ENCODE measurements around the gene PPP1R2C.

PPP1R2C gene

DNA sequence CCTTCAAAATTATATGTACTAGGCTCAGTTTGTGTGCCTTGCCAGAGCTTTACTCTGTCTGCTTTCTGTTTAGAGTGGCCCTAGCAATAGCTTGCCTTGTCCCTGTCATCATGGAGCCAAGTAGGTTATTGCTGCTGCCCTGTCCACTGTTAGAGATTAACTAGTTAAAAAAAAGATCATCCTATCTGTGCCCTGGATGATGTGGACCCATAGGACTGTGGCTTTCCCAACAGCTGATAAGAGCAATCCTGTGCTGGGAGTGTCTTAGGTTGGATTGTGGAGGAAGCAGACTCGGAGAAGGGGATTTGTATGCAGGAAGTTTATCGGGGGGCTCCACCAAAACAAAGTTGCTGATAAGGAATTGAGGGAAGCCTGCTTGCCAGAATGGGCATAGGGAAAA is 23.8 kb downstream of the PPP1R2C start:
- Histone ChIP-seq H3K4me2 (ENCODE audit: low read depth, low read length) (no peak overlapping the region), H3K36me3 (replicated peaks; ENCODE audit: insufficient read depth, low read length) (no peaks in the 10 kb centered on the region)
- no peak for TF ChIP-seq EZH2 (optimal IDR thresholded peaks at IDR 0.05; ENCODE audit: low read depth, low read length)
- TF ChIP-seq, protein P1, sequence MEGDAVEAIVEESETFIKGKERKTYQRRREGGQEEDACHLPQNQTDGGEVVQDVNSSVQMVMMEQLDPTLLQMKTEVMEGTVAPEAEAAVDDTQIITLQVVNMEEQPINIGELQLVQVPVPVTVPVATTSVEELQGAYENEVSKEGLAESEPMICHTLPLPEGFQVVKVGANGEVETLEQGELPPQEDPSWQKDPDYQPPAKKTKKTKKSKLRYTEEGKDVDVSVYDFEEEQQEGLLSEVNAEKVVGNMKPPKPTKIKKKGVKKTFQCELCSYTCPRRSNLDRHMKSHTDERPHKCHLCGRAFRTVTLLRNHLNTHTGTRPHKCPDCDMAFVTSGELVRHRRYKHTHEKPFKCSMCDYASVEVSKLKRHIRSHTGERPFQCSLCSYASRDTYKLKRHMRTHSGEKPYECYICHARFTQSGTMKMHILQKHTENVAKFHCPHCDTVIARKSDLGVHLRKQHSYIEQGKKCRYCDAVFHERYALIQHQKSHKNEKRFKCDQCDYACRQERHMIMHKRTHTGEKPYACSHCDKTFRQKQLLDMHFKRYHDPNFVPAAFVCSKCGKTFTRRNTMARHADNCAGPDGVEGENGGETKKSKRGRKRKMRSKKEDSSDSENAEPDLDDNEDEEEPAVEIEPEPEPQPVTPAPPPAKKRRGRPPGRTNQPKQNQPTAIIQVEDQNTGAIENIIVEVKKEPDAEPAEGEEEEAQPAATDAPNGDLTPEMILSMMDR (IDR thresholded peaks at IDR 0.05; ENCODE audit: low read length), result no peak
- TF ChIP-seq EZH2phosphoT487 (IDR thresholded peaks at IDR 0.05; ENCODE audit: low read length), result no peak

DNA sequence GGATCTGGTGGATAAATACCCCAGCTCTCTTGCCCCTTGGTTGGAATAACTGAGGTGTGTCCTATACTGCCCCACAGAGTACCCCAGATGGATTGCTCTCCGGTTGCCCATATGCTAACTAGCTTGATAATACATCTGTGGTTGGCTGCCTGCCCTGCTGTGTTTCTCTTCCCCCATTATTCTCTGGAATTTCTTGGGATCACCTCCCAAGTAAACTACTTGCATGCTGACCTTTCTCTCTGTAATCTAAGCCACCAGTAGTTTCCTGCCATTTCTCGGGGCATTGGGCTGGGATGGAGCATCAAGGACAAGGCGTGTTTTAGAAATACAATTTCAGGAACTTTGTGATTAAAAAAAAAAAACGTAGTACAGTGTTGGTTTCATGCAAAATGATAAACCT is 25.2 kb downstream of the PPP1R2C start:
- TF ChIP-seq EZH2 (optimal IDR thresholded peaks at IDR 0.05; ENCODE audit: low read depth, low read length) (no peak), EZH2phosphoT487 (IDR thresholded peaks at IDR 0.05; ENCODE audit: low read length) (no peak)
- TF ChIP-seq, protein P1 (IDR thresholded peaks at IDR 0.05; ENCODE audit: low read length), result no peak
- H3K4me1 ChIP-seq (ENCODE audit: low read length), result no peaks in the 10 kb centered on the region
- no peaks in the 10 kb centered on the region for H3K9me2 ChIP-seq (replicated peaks; ENCODE audit: insufficient read depth, low read length)
- no peaks in the 10 kb centered on the region for H3F3A ChIP-seq (ENCODE audit: insufficient read depth, low read length)
- no peak overlapping the region for H3K4me3 ChIP-seq (ENCODE audit: low read length)
- H3K9me3 ChIP-seq (replicated peaks; ENCODE audit: insufficient read depth, low read length), result no peaks in the 10 kb centered on the region
- H3K27me3 ChIP-seq (replicated peaks; ENCODE audit: insufficient read depth, low read length), result no peaks in the 10 kb centered on the region
- DNase-seq, result no peak
- no peaks in the 10 kb centered on the region for H4K20me1 ChIP-seq (ENCODE audit: insufficient read depth, low read length)
- no peaks in the 10 kb centered on the region for H3K36me3 ChIP-seq (replicated peaks; ENCODE audit: insufficient read depth, low read length)
- no peak overlapping the region for H3K4me2 ChIP-seq (ENCODE audit: low read depth, low read length)
- H2AFZ ChIP-seq (ENCODE audit: low read length), result no peak overlapping the region
- H3K27ac ChIP-seq (ENCODE audit: low read length), result no peak overlapping the region
- no peak overlapping the region for H3K9ac ChIP-seq (ENCODE audit: low read length)
- H3K79me2 ChIP-seq (ENCODE audit: low read length), result no peaks in the 10 kb centered on the region

More for the DNA sequence above, 23.8 kb downstream of the PPP1R2C start:
- H3K79me2 ChIP-seq (ENCODE audit: low read length), result no peaks in the 10 kb centered on the region
- no peak overlapping the region for H3K27ac ChIP-seq (ENCODE audit: low read length)
- H3F3A ChIP-seq (ENCODE audit: insufficient read depth, low read length), result no peaks in the 10 kb centered on the region
- no peak overlapping the region for H2AFZ ChIP-seq (ENCODE audit: low read length)
- no peaks in the 10 kb centered on the region for H3K4me1 ChIP-seq (ENCODE audit: low read length)
- no peak overlapping the region for H3K4me3 ChIP-seq (ENCODE audit: low read length)
- H3K9ac ChIP-seq (ENCODE audit: low read length), result no peak overlapping the region
- DNase-seq, result no peak
- H3K9me2 ChIP-seq (replicated peaks; ENCODE audit: insufficient read depth, low read length), result no peaks in the 10 kb centered on the region
- no peaks in the 10 kb centered on the region for H4K20me1 ChIP-seq (ENCODE audit: insufficient read depth, low read length)
- H3K27me3 ChIP-seq (replicated peaks; ENCODE audit: insufficient read depth, low read length), result no peaks in the 10 kb centered on the region
- no peaks in the 10 kb centered on the region for H3K9me3 ChIP-seq (replicated peaks; ENCODE audit: insufficient read depth, low read length)

DNA sequence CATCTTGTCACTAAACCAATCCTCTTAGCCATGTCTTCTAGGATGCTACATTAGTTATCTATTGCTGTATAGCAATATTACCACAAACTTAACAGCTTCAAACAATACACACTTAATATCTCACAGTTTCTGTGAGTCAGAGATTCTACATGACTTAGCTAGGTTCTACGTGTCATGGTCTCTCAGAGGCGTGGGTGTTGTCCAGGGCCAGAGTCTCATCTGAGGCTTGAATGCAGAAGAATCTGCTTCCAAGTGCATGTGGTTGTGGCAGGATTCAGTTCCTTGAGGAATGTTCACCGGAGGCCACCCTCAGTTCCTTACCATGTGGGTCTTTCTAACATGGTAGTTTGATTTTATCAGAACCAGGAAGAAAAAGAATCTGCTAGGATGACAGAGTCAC is 26.4 kb downstream of the PPP1R2C start:
- Histone ChIP-seq H4K20me1 (ENCODE audit: insufficient read depth, low read length) (no peaks in the 10 kb centered on the region), H3K9me2 (replicated peaks; ENCODE audit: insufficient read depth, low read length) (no peaks in the 10 kb centered on the region), H3K27me3 (replicated peaks; ENCODE audit: insufficient read depth, low read length) (no peaks in the 10 kb centered on the region), H3K79me2 (ENCODE audit: low read length) (no peaks in the 10 kb centered on the region), H3K4me1 (ENCODE audit: low read length) (no peaks in the 10 kb centered on the region), H3K4me2 (ENCODE audit: low read depth, low read length) (no peak overlapping the region), H3K9me3 (replicated peaks; ENCODE audit: insufficient read depth, low read length) (no peaks in the 10 kb centered on the region), H3K9ac (ENCODE audit: low read length) (no peak overlapping the region), H3K4me3 (ENCODE audit: low read length) (no peak overlapping the region), H3F3A (ENCODE audit: insufficient read depth, low read length) (no peaks in the 10 kb centered on the region), H2AFZ (ENCODE audit: low read length) (no peak overlapping the region), H3K36me3 (replicated peaks; ENCODE audit: insufficient read depth, low read length) (no peaks in the 10 kb centered on the region), H3K27ac (ENCODE audit: low read length) (no peak overlapping the region)
- DNase-seq, result no peak
- TF ChIP-seq EZH2 (optimal IDR thresholded peaks at IDR 0.05; ENCODE audit: low read depth, low read length) (no peak), EZH2phosphoT487 (IDR thresholded peaks at IDR 0.05; ENCODE audit: low read length) (no peak)
- TF ChIP-seq, protein P1 (IDR thresholded peaks at IDR 0.05; ENCODE audit: low read length), result no peak

All from MM.1S (cell line).